DND-41 (cell line): ENCODE results near the gene TREH.

ENCODE experiments used
- ATAC-seq: fragments of 200-7000 bp; cut with Tn5 transposase; 3 replicates; pipeline ENCODE4 v1.9.1; 2021; ENCODE audit warnings: low read depth; ENCODE audit not compliant: insufficient read depth
- DNase-seq: peaks from one replicate; pipeline ENCODE4 v3.0.0-alpha.2; 2020
- H2AFZ ChIP-seq: 2 replicates; pipeline ENCODE4 v1.6.0; 2012; ENCODE audit warnings: low read depth, low read length
- H3K27ac ChIP-seq: 2 replicates; pipeline ENCODE4 v1.5.1; 2012; ENCODE audit warnings: low read length, inconsistent platforms
- H3K27me3 ChIP-seq: fragments of 200-600 bp; sonication (generic); 2 replicates; pipeline ENCODE4 v1.6.0; 2012; ENCODE audit warnings: low read length, mild to moderate bottlenecking, inconsistent platforms; ENCODE audit not compliant: insufficient read depth, poor library complexity
- H3K36me3 ChIP-seq: 2 replicates; pipeline ENCODE4 v1.5.1; 2012; ENCODE audit warnings: low read length, inconsistent platforms; ENCODE audit not compliant: insufficient read depth
- H3K4me1 ChIP-seq: 2 replicates; pipeline ENCODE4 v1.5.1; 2012; ENCODE audit warnings: mild to moderate bottlenecking, low read length; ENCODE audit not compliant: insufficient read depth
- H3K4me2 ChIP-seq: 2 replicates; pipeline ENCODE4 v1.6.0; 2012; ENCODE audit warnings: mild to moderate bottlenecking, moderate library complexity, low read length, inconsistent platforms; ENCODE audit not compliant: insufficient read depth
- H3K4me3 ChIP-seq, 2 experiments: fragments of 200-600 bp in 1 of 2; shearing (Covaris generic) in 1 of 2; 2 replicates each; pipeline ENCODE4 v1.5.1; 2012 to 2016; ENCODE audit warnings: inconsistent platforms in 2 of 2, low read length in 2 of 2, mild to moderate bottlenecking in 2 of 2, low read depth in 1 of 2, moderate library complexity in 1 of 2
- H3K79me2 ChIP-seq: 2 replicates; pipeline ENCODE4 v1.6.0; 2012; ENCODE audit warnings: low read length, inconsistent platforms; ENCODE audit not compliant: insufficient read depth
- H3K9ac ChIP-seq: 2 replicates; pipeline ENCODE4 v1.6.0; 2012; ENCODE audit warnings: low read depth, mild to moderate bottlenecking, inconsistent platforms, low read length, moderate library complexity
- H3K9me3 ChIP-seq: 2 replicates; pipeline ENCODE4 v1.5.1; 2012; ENCODE audit warnings: low read length, moderate library complexity, mild to moderate bottlenecking, inconsistent platforms; ENCODE audit not compliant: insufficient read depth, severe bottlenecking
- H4K20me1 ChIP-seq: 2 replicates; pipeline ENCODE4 v1.6.0; 2012; ENCODE audit warnings: low read length; ENCODE audit not compliant: insufficient read depth
- EZH2 ChIP-seq: IDR thresholded peaks from 3 replicates; pipeline ENCODE4 v1.6.1; 2012; ENCODE audit warnings: borderline replicate concordance, low read depth, mild to moderate bottlenecking, moderate library complexity, low read length, inconsistent platforms; ENCODE audit not compliant: severe bottlenecking
- TF ChIP-seq, protein P1 (sequence below): IDR thresholded peaks from 2 replicates; pipeline ENCODE4 v1.5.1; 2012; ENCODE audit warnings: borderline replicate concordance, low read length, moderate library complexity, mild to moderate bottlenecking; ENCODE audit not compliant: poor library complexity, severe bottlenecking; ENCODE audit errors: extremely low read depth

TREH gene

DNA sequence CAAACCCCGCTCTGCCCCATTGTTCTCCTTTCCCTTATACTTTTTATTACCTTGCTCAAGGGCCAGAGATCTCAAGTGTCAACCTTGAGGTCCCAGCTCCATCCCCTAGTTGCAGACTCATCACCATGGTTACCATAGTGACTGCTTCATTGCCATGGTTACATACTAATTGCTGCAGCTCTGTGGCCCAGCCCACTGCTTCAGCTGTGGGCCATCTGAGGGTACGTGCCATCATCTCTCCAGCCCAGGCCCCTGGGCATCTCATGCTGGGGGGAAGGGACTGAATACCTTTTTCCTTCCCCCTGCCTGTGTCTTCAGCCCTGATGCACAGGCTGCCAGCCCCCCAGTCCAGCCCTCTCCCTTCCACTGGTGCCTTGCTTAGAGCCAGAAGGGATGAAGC lies 22.2 kb downstream of the TREH start:
- no peak overlapping the region for H3K27ac ChIP-seq

DNA sequence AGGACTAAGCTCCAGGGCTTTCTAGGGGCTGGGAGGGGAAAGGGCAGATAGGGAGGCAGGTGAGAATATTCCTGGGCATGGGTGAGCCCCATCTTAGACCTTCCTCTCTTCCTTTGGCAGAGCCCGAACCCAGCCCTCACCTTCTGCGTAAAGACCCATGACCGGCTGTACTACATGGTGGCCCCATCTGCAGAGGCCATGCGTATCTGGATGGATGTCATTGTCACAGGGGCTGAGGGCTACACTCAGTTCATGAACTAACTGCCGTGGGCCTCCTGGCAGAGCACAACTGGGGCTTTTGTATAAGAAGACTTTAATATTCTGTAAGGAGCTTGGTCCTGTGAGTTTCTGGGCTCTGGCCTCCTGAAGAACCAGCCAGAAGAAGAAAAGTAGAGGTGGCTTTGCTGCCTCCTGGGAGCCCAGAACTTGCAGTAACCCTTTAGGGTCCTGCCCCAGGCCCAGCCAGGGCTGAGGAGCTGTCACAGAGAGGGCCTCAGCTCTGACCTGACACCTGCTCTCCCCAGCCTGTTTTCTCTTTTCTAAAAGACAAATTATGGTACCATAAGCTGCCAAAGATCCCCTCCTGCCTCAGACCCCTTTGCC lies 22.8 kb downstream of the TREH start:
- H3K9ac ChIP-seq, result no peak overlapping the region
- no peak overlapping the region for H3K27ac ChIP-seq
- no peak overlapping the region for H3K4me3 ChIP-seq
- no peak for ATAC-seq
- no peaks in the 10 kb centered on the region for H3K79me2 ChIP-seq
- H3K4me1 ChIP-seq, result peaks cover 27% of the 10 kb centered on the region
- H2AFZ ChIP-seq, result no peak overlapping the region
- H3K36me3 ChIP-seq, result no peaks in the 10 kb centered on the region
- no peak overlapping the region for H3K4me2 ChIP-seq
- no peaks in the 10 kb centered on the region; the same call in 1 of the 2 replicates for H4K20me1 ChIP-seq
- TF ChIP-seq, protein P1, sequence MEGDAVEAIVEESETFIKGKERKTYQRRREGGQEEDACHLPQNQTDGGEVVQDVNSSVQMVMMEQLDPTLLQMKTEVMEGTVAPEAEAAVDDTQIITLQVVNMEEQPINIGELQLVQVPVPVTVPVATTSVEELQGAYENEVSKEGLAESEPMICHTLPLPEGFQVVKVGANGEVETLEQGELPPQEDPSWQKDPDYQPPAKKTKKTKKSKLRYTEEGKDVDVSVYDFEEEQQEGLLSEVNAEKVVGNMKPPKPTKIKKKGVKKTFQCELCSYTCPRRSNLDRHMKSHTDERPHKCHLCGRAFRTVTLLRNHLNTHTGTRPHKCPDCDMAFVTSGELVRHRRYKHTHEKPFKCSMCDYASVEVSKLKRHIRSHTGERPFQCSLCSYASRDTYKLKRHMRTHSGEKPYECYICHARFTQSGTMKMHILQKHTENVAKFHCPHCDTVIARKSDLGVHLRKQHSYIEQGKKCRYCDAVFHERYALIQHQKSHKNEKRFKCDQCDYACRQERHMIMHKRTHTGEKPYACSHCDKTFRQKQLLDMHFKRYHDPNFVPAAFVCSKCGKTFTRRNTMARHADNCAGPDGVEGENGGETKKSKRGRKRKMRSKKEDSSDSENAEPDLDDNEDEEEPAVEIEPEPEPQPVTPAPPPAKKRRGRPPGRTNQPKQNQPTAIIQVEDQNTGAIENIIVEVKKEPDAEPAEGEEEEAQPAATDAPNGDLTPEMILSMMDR, result no peak
- no peak for TF ChIP-seq EZH2
- peaks cover 6% of the 10 kb centered on the region for H3K27me3 ChIP-seq
- no peaks in the 10 kb centered on the region for H3K9me3 ChIP-seq
- DNase-seq, result no peak

More for the DNA sequence above, 22.2 kb downstream of the TREH start:
- no peak overlapping the region for H3K4me2 ChIP-seq
- no peak for DNase-seq
- H3K36me3 ChIP-seq, result no peaks in the 10 kb centered on the region
- H3K79me2 ChIP-seq, result no peaks in the 10 kb centered on the region
- H3K9me3 ChIP-seq, result no peaks in the 10 kb centered on the region
- no peaks in the 10 kb centered on the region; the same call in 1 of the 2 replicates for H4K20me1 ChIP-seq
- H3K9ac ChIP-seq, result no peak overlapping the region
- ATAC-seq, result no peak
- H3K4me3 ChIP-seq, result no peak overlapping the region
- TF ChIP-seq, protein P1, result no peak
- TF ChIP-seq EZH2, result no peak
- H3K4me1 ChIP-seq, result peaks cover 24% of the 10 kb centered on the region
- peaks cover 6% of the 10 kb centered on the region for H3K27me3 ChIP-seq
- H2AFZ ChIP-seq, result no peak overlapping the region

GRCh38 chr11:118655486-118656190 lies 23.8 kb downstream of the TREH start:
- DNase-seq (no peak), ATAC-seq (no peak)
- H3K27ac ChIP-seq, result no peak overlapping the region
- no peak overlapping the region for H3K4me3 ChIP-seq
- H3K36me3 ChIP-seq, result no peaks in the 10 kb centered on the region
- H3K27me3 ChIP-seq, result peaks cover 6% of the 10 kb centered on the region
- no peak overlapping the region for H3K9ac ChIP-seq
- H3K4me2 ChIP-seq, result no peak overlapping the region
- peaks cover 27% of the 10 kb centered on the region for H3K4me1 ChIP-seq
- H2AFZ ChIP-seq, result no peak overlapping the region
- TF ChIP-seq, protein P1, result no peak
- no peak for TF ChIP-seq EZH2
- H3K79me2 ChIP-seq, result no peaks in the 10 kb centered on the region
- H4K20me1 ChIP-seq, result no peaks in the 10 kb centered on the region; the same call in 1 of the 2 replicates
- no peaks in the 10 kb centered on the region for H3K9me3 ChIP-seq
